Measurements from ENCODE around the gene RBM6. TPM values are rescaled to one million over a fixed set of nuclear protein-coding genes. Genes with fewer than 3 reads are reported as not detected.

RBM6 gene
- total and polyA plus RNA-seq, 9 of the 15 experiments (the other 6 are each of a cell fraction or from before 2014, with no cell fraction given) = 19.9 to 82.2 (median 57.8) TPM

DNA sequence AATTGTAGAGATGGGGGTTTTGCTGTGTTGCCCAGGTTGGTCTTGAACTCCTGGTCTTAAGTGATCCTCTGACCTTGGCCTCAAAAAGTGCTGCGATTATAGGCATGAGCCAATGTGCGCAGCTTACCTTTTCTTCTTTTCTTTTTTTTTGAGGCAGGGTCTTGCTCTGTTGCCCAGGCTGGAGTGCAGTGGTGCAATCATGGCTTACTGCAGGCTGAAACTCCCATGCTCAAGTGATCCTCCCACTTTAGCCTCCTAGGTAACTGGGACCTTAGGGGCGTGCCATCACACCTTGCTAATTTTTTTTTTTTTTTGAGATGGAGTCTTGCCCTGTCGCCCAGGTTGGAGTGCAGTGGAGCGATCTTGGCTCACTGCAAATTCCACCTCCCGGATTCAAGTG lies 13.0 kb downstream of the RBM6 start:
- ATAC-seq (no peak), DNase-seq (ENCODE audit: extremely low read depth in 1 of 4, low spot score in 3 of 4) (no peak), FAIRE-seq (no peak)
- in situ Hi-C loops (cut with MboI) (no loop called here), intact Hi-C loops (cut with micrococcal nuclease) (no loop called here)
- Histone ChIP-seq H4K20me1 (replicated peaks; ENCODE audit: control insufficient read depth, insufficient read depth, low read length) (peaks cover 5% of the 10 kb centered on the region; the same call in 1 of the 2 replicates), H3K9me3 (replicated peaks; ENCODE audit: control insufficient read depth, insufficient read depth, low read depth, low read length) (no peaks in the 10 kb centered on the region), H3K27me3 (ENCODE audit: control insufficient read depth in 2 of 2, insufficient read depth in 2 of 2, low read length in 2 of 2) (no peaks in the 10 kb centered on the region), H3K9ac (ENCODE audit: insufficient read depth in 1 of 2, low read depth in 2 of 2, low read length in 2 of 2) (no peak overlapping the region), H3K27ac (ENCODE audit: extremely low read depth, low read depth, low read length) (no peak overlapping the region), H3K79me2 (ENCODE audit: control insufficient read depth, insufficient read depth, low read length) (peaks cover 89% of the 10 kb centered on the region), H3K36me3 (ENCODE audit: control insufficient read depth, insufficient read depth, low read length) (no peaks in the 10 kb centered on the region), H3K4me3 (no peak overlapping the region), H2AFZ (ENCODE audit: low read depth, low read length) (no peak overlapping the region), H3K4me2 (ENCODE audit: insufficient read depth, low read length) (no peak overlapping the region), H3K9me1 (ENCODE audit: control insufficient read depth, insufficient read depth, low read length) (no peaks in the 10 kb centered on the region), H3K4me1 (replicated peaks in 1 of 2; ENCODE audit: control insufficient read depth in 2 of 2, insufficient read depth in 2 of 2, low read length in 2 of 2) (peaks cover 3 to 9% of the 10 kb centered on the region in 2 experiments; a peak in 3 of 5 replicates)
- ChIA-PET POLR2A (interaction anchor here (1.0 kb wide), 1 partner anchor 66 kb away, joined by 3 read pairs; no protein-coding TSS in a partner anchor), CTCF (ENCODE audit: low intra/inter-chr PET ratio) (no interaction called here)
- WGBS (ENCODE audit: insufficient coverage, low coverage, missing lambda C conversion rate) = 100% methylated on average over 3 of the region's 6 CpGs
- no TSS peak for BruUV-seq (replicated peaks)
- TF ChIP-seq ZEB2 (IDR thresholded peaks at IDR 0.05) (no peak), ZNF121 (CRISPR knock-in tag; conservative IDR thresholded peaks at IDR 0.05) (peak; percentile 73)

DNA sequence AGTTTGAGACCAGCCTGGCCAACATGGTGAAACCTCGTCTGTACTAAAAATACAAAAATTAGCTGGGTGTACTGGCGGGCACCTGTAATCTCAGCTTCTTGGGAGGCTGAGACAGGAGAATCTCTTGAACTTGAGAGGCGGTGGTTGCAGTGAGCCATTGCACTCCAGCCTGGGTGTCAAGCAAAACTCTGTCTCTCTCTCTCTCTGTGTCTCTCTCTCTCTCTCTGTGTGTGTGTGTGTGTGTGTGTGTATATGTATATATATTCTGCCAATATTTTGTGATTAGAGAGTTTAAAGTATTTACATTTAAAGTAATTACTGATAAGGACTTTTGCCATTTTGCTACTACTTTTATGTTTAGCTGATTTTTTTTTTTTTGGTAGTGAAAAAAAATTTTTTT lies 15.7 kb downstream of the RBM6 start:
- Histone ChIP-seq H3K27me3 (ENCODE audit: control insufficient read depth in 2 of 2, insufficient read depth in 2 of 2, low read length in 2 of 2) (no peaks in the 10 kb centered on the region), H3K9me1 (ENCODE audit: control insufficient read depth, insufficient read depth, low read length) (no peaks in the 10 kb centered on the region), H3K27ac (ENCODE audit: extremely low read depth, low read depth, low read length) (no peak overlapping the region), H3K4me3 (no peak overlapping the region), H3K9me3 (replicated peaks; ENCODE audit: control insufficient read depth, insufficient read depth, low read depth, low read length) (no peaks in the 10 kb centered on the region), H3K4me1 (replicated peaks in 1 of 2; ENCODE audit: control insufficient read depth in 2 of 2, insufficient read depth in 2 of 2, low read length in 2 of 2) (peaks cover 10% of the 10 kb centered on the region in 2 experiments; a peak in 4 of 5 replicates), H3K36me3 (ENCODE audit: control insufficient read depth, insufficient read depth, low read length) (no peaks in the 10 kb centered on the region), H3K79me2 (ENCODE audit: control insufficient read depth, insufficient read depth, low read length) (peaks cover 77% of the 10 kb centered on the region), H3K4me2 (ENCODE audit: insufficient read depth, low read length) (no peak overlapping the region), H4K20me1 (replicated peaks; ENCODE audit: control insufficient read depth, insufficient read depth, low read length) (no peaks in the 10 kb centered on the region), H3K9ac (ENCODE audit: insufficient read depth in 1 of 2, low read depth in 2 of 2, low read length in 2 of 2) (no peak overlapping the region), H2AFZ (ENCODE audit: low read depth, low read length) (no peak overlapping the region)
- no TSS peak for BruUV-seq (replicated peaks)
- DNase-seq (ENCODE audit: extremely low read depth in 1 of 4, low spot score in 3 of 4) (no peak), FAIRE-seq (no peak), ATAC-seq (no peak)
- intact Hi-C loops (cut with micrococcal nuclease) = no loop called here
- POLR2A ChIA-PET = interaction anchor here (0.7 to 1.3 kb wide), 3 partner anchors 9 to 20 kb away, joined by 3 to 4 read pairs (median 3); no protein-coding TSS in a partner anchor
- whole genome bisulfite sequencing (ENCODE audit: insufficient coverage, low coverage, missing lambda C conversion rate) = 70% methylated on average over 3 of the region's 3 CpGs
- CTCF ChIA-PET (ENCODE audit: low intra/inter-chr PET ratio) = no interaction called here
- in situ Hi-C loops (cut with MboI) = no loop called here
- no peak for TF ChIP-seq RBBP5 (IDR thresholded peaks at IDR 0.05; ENCODE audit: borderline replicate concordance, insufficient read depth, low read length, poor library complexity, severe bottlenecking)
- TF ChIP-seq, protein P1, sequence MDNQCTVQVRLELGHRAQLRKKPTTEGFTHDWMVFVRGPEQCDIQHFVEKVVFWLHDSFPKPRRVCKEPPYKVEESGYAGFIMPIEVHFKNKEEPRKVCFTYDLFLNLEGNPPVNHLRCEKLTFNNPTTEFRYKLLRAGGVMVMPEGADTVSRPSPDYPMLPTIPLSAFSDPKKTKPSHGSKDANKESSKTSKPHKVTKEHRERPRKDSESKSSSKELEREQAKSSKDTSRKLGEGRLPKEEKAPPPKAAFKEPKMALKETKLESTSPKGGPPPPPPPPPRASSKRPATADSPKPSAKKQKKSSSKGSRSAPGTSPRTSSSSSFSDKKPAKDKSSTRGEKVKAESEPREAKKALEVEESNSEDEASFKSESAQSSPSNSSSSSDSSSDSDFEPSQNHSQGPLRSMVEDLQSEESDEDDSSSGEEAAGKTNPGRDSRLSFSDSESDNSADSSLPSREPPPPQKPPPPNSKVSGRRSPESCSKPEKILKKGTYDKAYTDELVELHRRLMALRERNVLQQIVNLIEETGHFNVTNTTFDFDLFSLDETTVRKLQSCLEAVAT (IDR thresholded peaks at IDR 0.05) = no peak
- TF ChIP-seq, protein P2, sequence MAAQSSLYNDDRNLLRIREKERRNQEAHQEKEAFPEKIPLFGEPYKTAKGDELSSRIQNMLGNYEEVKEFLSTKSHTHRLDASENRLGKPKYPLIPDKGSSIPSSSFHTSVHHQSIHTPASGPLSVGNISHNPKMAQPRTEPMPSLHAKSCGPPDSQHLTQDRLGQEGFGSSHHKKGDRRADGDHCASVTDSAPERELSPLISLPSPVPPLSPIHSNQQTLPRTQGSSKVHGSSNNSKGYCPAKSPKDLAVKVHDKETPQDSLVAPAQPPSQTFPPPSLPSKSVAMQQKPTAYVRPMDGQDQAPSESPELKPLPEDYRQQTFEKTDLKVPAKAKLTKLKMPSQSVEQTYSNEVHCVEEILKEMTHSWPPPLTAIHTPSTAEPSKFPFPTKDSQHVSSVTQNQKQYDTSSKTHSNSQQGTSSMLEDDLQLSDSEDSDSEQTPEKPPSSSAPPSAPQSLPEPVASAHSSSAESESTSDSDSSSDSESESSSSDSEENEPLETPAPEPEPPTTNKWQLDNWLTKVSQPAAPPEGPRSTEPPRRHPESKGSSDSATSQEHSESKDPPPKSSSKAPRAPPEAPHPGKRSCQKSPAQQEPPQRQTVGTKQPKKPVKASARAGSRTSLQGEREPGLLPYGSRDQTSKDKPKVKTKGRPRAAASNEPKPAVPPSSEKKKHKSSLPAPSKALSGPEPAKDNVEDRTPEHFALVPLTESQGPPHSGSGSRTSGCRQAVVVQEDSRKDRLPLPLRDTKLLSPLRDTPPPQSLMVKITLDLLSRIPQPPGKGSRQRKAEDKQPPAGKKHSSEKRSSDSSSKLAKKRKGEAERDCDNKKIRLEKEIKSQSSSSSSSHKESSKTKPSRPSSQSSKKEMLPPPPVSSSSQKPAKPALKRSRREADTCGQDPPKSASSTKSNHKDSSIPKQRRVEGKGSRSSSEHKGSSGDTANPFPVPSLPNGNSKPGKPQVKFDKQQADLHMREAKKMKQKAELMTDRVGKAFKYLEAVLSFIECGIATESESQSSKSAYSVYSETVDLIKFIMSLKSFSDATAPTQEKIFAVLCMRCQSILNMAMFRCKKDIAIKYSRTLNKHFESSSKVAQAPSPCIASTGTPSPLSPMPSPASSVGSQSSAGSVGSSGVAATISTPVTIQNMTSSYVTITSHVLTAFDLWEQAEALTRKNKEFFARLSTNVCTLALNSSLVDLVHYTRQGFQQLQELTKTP (IDR thresholded peaks at IDR 0.05; ENCODE audit: low read depth in 1 of 2, partially characterized antibody in 2 of 2) = no peak
- TF ChIP-seq, protein P3, sequence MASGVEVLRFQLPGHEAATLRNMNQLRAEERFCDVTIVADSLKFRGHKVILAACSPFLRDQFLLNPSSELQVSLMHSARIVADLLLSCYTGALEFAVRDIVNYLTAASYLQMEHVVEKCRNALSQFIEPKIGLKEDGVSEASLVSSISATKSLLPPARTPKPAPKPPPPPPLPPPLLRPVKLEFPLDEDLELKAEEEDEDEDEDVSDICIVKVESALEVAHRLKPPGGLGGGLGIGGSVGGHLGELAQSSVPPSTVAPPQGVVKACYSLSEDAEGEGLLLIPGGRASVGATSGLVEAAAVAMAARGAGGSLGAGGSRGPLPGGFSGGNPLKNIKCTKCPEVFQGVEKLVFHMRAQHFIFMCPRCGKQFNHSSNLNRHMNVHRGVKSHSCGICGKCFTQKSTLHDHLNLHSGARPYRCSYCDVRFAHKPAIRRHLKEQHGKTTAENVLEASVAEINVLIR (CRISPR knock-in tag; IDR thresholded peaks at IDR 0.05) = no peak
